Left lung (tissue), 10 donors: ENCODE results near the gene PXK. TPM values are rescaled to one million over a fixed set of nuclear protein-coding genes. Genes with fewer than 3 reads are reported as not detected.

ENCODE experiments used
- ATAC-seq: fragments of 200-7000 bp; cut with Tn5 transposase; one replicate; pipeline ENCODE4 v1.9.1; 2020; ENCODE audit warnings: moderate library complexity
- DNase-seq, 4 donors: peaks; one replicate each; pipeline ENCODE4 v3.0.0-alpha.2; 2013 to 2020
- H3K27ac ChIP-seq, 2 donors: fragments of 200-600 bp; sonication (generic) in 1 of 2; one replicate each; pipeline versions ENCODE4 v1.5.0 to v1.8.0; 2020 to 2021
- H3K27me3 ChIP-seq, 2 donors: fragments of 200-600 bp; sonication (generic) in 1 of 2; one replicate each; pipeline versions ENCODE4 v1.5.0 to v1.8.0; 2020 to 2021
- H3K36me3 ChIP-seq, 2 donors: fragments of 200-600 bp; sonication (generic) in 1 of 2; one replicate each; pipeline versions ENCODE4 v1.5.0 to v1.8.0; 2020 to 2021
- H3K4me1 ChIP-seq, 2 donors: fragments of 200-600 bp; one replicate each; pipeline ENCODE4 v1.8.0; 2021
- H3K4me3 ChIP-seq, 2 donors: fragments of 200-600 bp; sonication (generic) in 1 of 2; one replicate each; pipeline versions ENCODE4 v1.5.0 to v1.8.0; 2020 to 2021; ENCODE audit warnings: mild to moderate bottlenecking in 1 of 2
- H3K9me3 ChIP-seq, 2 donors: fragments of 200-600 bp; sonication (generic) in 1 of 2; one replicate each; pipeline versions ENCODE4 v1.5.0 to v1.8.0; 2020 to 2021
- CTCF ChIP-seq, 2 donors: fragments of 200-600 bp; sonication (generic) in 1 of 2; IDR thresholded peaks; one replicate each; pipeline versions ENCODE4 v1.5.0 to v1.8.0; 2021; ENCODE audit warnings: antibody characterized with exemption in 2 of 2
- intact Hi-C, 2 donors: fragments of 100-400 bp; cut with DNase I; formaldehyde crosslinking; loops; one replicate each; pipeline versions ENCODE4 v1.11.2 to v1.14.2; 2022
- polyA plus RNA-seq, 6 donors: library from polyadenylated mRNA; unstranded; fragments of 120-200 nt; gene quantifications; one replicate each; pipeline ENCODE4 v1.2.1, GENCODE V29; 2013; ENCODE audit not compliant: insufficient read length in 6 of 6
- total RNA-seq, 2 donors: library from RNA; stranded (reverse); fragmentation: NEBNext Ultra II Directional; extraction: Animal tissue kit (Norgen Biotek cat#: 25700); gene quantifications; one replicate each; pipeline ENCODE4 v1.2.1, GENCODE V29; 2021
- donor health status: DM: no; HTN: yes; CAD: no.
- donor health status: DM: no; HTN: no; CAD: no.

PXK gene
- total and polyA plus RNA-seq, 8 donors, result 19.0 to 42.3 (median 34.0) TPM

GRCh38 chr3:58305882-58306711 lies 26.6 kb upstream of the PXK start, which contains the start of the genes HTD2 and RPP14:
Gene HTD2 (plus strand): TSS chr3:58306520. CDS start chr3:58317614, 11,094 bp downstream.
Gene RPP14 (plus strand): TSS chr3:58306245. CDS start chr3:58310330, 4,085 bp downstream.
- ATAC-seq (peak; percentile 96), DNase-seq (peak; percentile 98 to 100 (median 99))
- Histone ChIP-seq H3K9me3 (no peaks in the 10 kb centered on the region), H3K36me3 (peaks cover 0 to 16% of the 10 kb centered on the region in 2 donors), H3K27ac (peak within 1 kb of the TSS; percentile 96 to 97), H3K4me1 (peaks cover 19 to 32% of the 10 kb centered on the region in 2 donors), H3K27me3 (peaks cover 0 to 8% of the 10 kb centered on the region in 2 donors), H3K4me3 (peak within 1 kb of the TSS; percentile 72 to 81)
- peak; percentile 94 to 95 for TF ChIP-seq CTCF (IDR thresholded peaks at IDR 0.05)
- intact Hi-C loops, result loop anchor here in 1 of 2 donors (10.0 kb wide), 1 partner anchor 301 kb away; the partner anchor contains the start of gene FLNB

- Histone ChIP-seq H3K27me3 (no peaks in the 10 kb centered on the region), H3K4me1 (peaks cover 19 to 32% of the 10 kb centered on the region in 2 donors), H3K9me3 (no peaks in the 10 kb centered on the region), H3K36me3 (peaks cover 0 to 32% of the 10 kb centered on the region in 2 donors), H3K27ac (peak overlapping the region in 1 of 2 donors; percentile 96), H3K4me3 (peak overlapping the region; percentile 72 to 81)
- ATAC-seq, result peak; percentile 6
- peak in 2 of 4 donors; percentile 35 to 65 for DNase-seq
- intact Hi-C loops, result loop anchor here in 1 of 2 donors (10.0 kb wide), 1 partner anchor 303 kb away; the partner anchor contains the start of gene FLNB
- peak in 1 of 2 donors; percentile 34 for TF ChIP-seq CTCF (IDR thresholded peaks at IDR 0.05)
Measured at GRCh38 chr3:58307639-58308215, 25.0 kb upstream of the PXK start.

GRCh38 chr3:58308728-58309127 lies 24.0 kb upstream of the PXK start:
- intact Hi-C loops, result loop anchor here in 1 of 2 donors (10.0 kb wide), 1 partner anchor 304 kb away; the partner anchor contains the start of gene FLNB
- H3K36me3 ChIP-seq, result peaks cover 0 to 43% of the 10 kb centered on the region in 2 donors
- no peak overlapping the region for H3K4me3 ChIP-seq

GRCh38 chr3:58317811-58318210 lies 14.9 kb upstream of the PXK start:
- intact Hi-C loops, result no loop called here
- Histone ChIP-seq H3K4me3 (no peak overlapping the region), H3K4me1 (peaks cover 0 to 6% of the 10 kb centered on the region in 2 donors), H3K9me3 (no peaks in the 10 kb centered on the region), H3K36me3 (peaks cover 0 to 65% of the 10 kb centered on the region in 2 donors), H3K27me3 (no peaks in the 10 kb centered on the region), H3K27ac (no peak overlapping the region)
- no peak for ATAC-seq
- TF ChIP-seq CTCF (IDR thresholded peaks at IDR 0.05), result no peak
- DNase-seq, result no peak

More at GRCh38 chr3:58308728-58309127, 24.0 kb upstream of the PXK start:
- no peak for ATAC-seq
- Histone ChIP-seq H3K27ac (no peak overlapping the region), H3K27me3 (no peaks in the 10 kb centered on the region), H3K4me1 (peaks cover 19 to 32% of the 10 kb centered on the region in 2 donors), H3K9me3 (no peaks in the 10 kb centered on the region)
- TF ChIP-seq CTCF (IDR thresholded peaks at IDR 0.05), result no peak
- peak in 1 of 4 donors; percentile 9 for DNase-seq
